PFSK-1 (cell line): ENCODE results near the gene SLC19A1.

ENCODE experiments used
- FOXP2 ChIP-seq: optimal IDR thresholded peaks from 2 replicates; pipeline ENCODE3; 2011; ENCODE audit warnings: borderline replicate concordance, control low read depth, inconsistent platforms; ENCODE audit not compliant: insufficient read depth; ENCODE audit errors: extremely low read length, extremely low read depth
- POLR2AphosphoS5 ChIP-seq: IDR thresholded peaks from 2 replicates; pipeline ENCODE4 v1.6.1; 2012; ENCODE audit warnings: low read depth, mild to moderate bottlenecking, control low read depth, low read length, moderate library complexity
- SIN3A ChIP-seq: IDR thresholded peaks from 2 replicates; pipeline ENCODE4 v1.6.1; 2012; ENCODE audit warnings: mild to moderate bottlenecking, low read length, moderate library complexity, borderline replicate concordance; ENCODE audit not compliant: insufficient read depth
- TAF1 ChIP-seq: IDR thresholded peaks from 2 replicates; pipeline ENCODE4 v1.6.1; 2012; ENCODE audit warnings: low read length, control low read depth, borderline replicate concordance; ENCODE audit not compliant: insufficient read depth
- TF ChIP-seq, protein P1 (sequence below), 2 experiments: IDR thresholded peaks; 2 replicates each; pipeline versions ENCODE4 v1.6.1 to v1.8.0; 2011 to 2012; ENCODE audit warnings: low read depth in 2 of 2, low read length in 2 of 2, control low read depth in 1 of 2, inconsistent platforms in 1 of 2, mild to moderate bottlenecking in 1 of 2, moderate library complexity in 1 of 2; ENCODE audit not compliant: insufficient read depth in 1 of 2

Gene SLC19A1

GRCh38 chr21:45480701-45481500 lies 61.3 kb downstream of the SLC19A1 start:
- TF ChIP-seq POLR2AphosphoS5 (no peak), SIN3A (no peak), FOXP2 (no peak), TAF1 (no peak)
- TF ChIP-seq, protein P1, sequence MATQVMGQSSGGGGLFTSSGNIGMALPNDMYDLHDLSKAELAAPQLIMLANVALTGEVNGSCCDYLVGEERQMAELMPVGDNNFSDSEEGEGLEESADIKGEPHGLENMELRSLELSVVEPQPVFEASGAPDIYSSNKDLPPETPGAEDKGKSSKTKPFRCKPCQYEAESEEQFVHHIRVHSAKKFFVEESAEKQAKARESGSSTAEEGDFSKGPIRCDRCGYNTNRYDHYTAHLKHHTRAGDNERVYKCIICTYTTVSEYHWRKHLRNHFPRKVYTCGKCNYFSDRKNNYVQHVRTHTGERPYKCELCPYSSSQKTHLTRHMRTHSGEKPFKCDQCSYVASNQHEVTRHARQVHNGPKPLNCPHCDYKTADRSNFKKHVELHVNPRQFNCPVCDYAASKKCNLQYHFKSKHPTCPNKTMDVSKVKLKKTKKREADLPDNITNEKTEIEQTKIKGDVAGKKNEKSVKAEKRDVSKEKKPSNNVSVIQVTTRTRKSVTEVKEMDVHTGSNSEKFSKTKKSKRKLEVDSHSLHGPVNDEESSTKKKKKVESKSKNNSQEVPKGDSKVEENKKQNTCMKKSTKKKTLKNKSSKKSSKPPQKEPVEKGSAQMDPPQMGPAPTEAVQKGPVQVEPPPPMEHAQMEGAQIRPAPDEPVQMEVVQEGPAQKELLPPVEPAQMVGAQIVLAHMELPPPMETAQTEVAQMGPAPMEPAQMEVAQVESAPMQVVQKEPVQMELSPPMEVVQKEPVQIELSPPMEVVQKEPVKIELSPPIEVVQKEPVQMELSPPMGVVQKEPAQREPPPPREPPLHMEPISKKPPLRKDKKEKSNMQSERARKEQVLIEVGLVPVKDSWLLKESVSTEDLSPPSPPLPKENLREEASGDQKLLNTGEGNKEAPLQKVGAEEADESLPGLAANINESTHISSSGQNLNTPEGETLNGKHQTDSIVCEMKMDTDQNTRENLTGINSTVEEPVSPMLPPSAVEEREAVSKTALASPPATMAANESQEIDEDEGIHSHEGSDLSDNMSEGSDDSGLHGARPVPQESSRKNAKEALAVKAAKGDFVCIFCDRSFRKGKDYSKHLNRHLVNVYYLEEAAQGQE (IDR thresholded peaks at IDR 0.05; ENCODE audit: insufficient read depth in 1 of 2, low read depth in 2 of 2, low read length in 2 of 2): no peak

DNA sequence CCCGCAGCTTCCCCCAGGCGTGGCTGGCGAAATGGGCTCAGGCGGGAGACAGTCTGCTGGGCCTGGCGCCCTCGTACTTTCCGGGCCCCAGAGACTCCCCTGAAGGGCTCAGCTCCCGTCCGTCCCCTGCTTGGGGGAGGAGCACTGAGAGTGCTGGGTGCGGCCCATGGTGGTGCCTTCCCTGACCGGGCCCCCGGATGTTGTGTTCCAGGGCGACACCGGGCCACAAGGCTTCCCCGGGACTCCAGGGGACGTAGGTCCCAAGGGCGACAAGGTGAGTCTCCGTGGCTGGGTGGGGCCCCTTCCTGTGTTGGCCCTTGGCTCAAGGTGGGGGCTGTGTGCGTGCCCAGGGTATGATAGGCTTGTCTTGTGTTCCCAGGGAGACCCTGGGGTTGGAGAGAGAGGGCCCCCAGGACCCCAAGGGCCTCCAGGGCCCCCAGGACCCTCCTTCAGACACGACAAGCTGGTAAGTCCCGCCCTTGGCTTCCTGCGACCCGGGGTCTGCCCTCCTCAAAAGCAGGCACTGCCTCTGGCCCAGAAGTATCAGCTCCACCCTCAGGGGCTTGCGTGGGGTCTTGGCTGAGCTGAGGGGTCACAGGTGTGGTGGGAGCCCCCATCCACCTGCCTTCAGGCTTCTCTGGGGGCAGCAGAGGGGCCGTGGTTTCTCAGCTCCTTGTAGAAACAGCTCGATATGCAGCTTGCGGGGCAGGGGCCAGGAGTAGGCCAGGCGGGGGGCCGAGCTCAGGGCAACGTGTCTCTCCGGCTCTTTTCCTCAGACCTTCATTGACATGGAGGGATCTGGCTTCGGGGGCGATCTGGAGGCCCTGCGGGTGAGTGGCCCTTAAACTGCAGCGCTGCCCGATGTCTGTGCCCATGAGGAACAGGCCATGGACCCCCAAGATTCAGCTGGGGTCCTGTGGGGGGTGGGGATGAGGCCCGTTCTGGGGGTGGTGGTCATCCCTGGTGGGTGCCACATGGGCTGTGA lies 62.3 kb downstream of the SLC19A1 start:
- TF ChIP-seq, protein P1 (IDR thresholded peaks at IDR 0.05; ENCODE audit: insufficient read depth in 1 of 2, low read depth in 2 of 2, low read length in 2 of 2): no peak
- no peak for TF ChIP-seq FOXP2

DNA sequence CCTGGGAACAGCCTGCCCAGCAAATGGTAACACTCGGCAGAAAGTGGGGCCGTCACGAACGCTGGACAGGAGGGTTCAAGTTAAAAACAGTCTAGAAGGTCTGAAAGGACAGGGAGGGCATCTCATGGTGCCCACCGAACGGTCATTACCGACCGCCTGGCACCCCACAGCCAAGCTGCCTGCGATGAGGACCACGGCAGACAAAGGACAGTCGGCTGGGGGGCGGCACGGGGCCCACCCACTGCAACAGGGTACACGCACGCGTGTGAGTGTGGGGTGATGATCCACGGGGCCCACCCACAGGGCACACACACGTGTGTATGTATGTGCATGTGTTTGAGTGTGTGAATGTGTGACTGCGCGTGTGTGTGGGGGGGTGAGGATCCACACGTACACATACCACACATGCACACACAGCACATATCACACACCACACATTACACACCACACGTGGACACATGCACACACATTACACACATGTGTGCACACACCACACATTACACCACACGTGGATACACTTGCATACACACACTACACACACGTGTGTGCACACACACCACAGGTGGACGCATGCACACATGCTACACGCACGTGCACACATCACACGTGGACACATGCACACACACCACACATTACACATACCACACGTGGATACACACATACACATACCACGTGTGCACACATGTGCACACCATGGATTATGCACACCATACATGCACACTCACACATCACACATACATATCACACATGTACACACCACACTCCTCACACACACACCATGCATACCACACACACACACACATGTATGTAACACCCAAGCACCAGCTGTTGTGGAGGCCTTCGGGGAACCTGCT lies 63.2 kb downstream of the SLC19A1 start:
- TF ChIP-seq POLR2AphosphoS5 (no peak), FOXP2 (no peak), SIN3A (no peak), TAF1 (no peak)
- TF ChIP-seq, protein P1 (IDR thresholded peaks at IDR 0.05; ENCODE audit: insufficient read depth in 1 of 2, low read depth in 2 of 2, low read length in 2 of 2): no peak

- TF ChIP-seq POLR2AphosphoS5 (no peak), SIN3A (no peak), TAF1 (no peak)
Measured at GRCh38 chr21:45478115-45478801, 64.0 kb downstream of the SLC19A1 start.
